NCI-H2196 treated with DMSO at 0.1 percent for 48 hours (cell line): Measurements from ENCODE around the gene SIAH1.
"Not testable (repeated sequence)": the region's sequence is repeated elsewhere in the genome, so short reads cannot be mapped to it uniquely, and the experiment has no call there.

Source experiments
- DNase-seq: peaks from one replicate; lab custom pipeline; 2025; ENCODE audit not compliant: unreplicated experiment; lab: John Stamatoyannopoulos, UW

Gene SIAH1

DNA sequence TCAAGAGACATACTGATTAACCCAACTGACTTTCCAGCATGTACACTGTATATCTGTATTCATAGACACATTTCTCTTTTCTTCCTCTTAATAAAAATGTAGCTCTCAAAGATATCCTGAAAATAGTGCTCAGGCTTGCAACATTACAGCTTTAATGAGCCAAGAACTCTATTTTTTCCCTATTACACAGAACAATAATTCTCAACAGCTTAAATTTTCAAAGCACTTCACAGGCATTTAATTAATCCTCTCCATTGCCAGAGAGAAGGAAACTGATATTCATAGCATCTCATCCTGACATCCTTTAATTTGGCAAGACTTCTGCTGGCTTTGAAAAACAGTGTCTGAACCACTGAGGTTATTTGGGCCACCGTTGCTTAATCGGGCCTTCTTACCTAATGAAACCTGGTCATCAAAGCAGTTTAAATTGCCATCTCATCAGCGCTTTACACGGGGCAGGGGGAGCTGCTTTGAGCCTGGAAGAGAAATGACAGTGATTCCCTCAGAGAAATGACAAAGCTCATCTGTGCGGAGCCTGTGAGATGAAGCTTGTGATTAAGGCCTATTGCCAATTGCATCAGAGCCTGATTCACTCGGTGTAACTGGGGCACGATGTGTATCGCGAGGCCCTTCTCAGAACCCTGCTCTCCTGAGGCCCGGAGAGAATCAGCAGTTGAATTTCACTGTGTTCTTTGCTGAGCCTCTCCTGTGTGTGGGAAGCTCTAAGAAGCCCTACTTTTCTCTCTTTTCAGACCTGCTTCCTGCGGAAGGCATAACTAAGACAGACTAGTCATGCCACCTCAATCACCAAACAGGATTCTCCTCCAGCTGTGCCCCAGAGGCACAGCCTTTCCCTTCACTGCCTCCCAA, 8.5 kb upstream of the SIAH1 start:
- DNase-seq, result no peak

GRCh38 chr16:48392407-48392806, 7.2 kb upstream of the SIAH1 start:
- DNase-seq, result no peak

- no peak for DNase-seq
Observed at GRCh38 chr16:48386559-48387312, 1.5 kb upstream of the SIAH1 start.

DNA sequence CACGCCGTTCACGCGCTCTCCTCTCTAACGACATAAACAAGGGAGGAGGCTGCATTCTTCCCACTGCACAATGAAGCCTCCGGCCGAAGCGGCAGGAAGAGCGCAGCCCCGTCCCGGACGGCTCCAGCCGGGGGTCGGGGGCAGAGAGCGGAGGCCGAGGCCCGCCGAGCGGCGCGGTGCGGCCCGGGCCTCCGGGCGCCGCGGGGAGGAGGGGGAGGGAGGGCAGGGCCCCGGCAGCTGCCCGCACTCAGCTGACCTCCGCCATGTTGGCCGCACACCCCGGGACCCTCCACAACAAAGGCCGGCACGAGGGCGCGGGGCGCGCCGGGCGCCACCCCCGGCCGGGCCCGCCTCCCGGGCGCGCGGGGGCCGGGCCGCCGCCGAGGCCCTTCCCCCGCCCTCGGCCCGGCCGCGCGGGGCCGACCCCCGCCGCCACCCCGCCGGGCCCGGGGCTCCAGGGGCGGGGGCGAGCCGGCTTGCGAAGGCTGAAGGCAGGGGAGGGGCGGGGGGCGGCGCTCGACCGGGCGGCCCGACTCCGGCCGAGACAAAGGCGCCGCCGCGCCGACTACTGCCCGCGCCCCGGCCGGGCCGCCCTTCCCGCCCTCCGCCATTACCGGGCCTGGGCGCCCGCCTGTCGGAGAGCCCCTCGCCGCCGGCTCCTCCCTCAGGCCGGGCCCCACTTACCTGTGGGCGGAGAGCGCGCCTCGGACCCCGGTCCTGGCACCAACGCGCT, 527 bp downstream of the SIAH1 start:
- DNase-seq, result no peak

DNA sequence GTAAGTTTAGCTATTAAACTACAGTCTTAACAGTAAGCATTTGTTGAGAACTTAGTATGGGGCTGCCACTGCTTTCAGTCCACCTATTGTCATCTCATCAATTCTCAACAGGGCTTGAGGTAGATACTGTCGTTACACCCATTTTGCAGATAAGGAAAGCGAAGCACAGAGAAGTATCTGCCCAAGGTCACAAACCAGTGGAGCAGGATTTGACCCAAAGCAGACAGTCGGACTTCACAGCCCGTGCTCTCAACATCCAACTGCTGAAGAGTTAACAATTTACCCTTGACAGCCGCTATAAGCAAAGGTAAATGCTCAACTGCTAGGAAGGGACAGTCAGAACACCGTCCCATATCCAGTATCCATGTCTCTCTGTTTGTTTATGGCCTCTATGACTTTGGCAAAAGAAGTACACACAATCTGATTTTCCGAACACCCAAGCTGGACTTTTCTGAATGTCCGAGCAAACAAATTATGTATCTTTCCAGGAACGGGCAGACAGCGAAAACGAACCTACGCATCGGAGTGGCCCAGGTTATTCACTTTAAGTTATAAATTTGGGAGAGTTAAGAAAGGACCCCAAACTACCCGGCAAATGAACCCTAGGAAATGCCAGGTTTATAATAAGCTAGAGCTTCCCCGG, 1.2 kb downstream of the SIAH1 start:
- no peak for DNase-seq

- DNase-seq, result no peak
Observed at GRCh38 chr16:48383009-48383876, 2.0 kb downstream of the SIAH1 start.

DNA sequence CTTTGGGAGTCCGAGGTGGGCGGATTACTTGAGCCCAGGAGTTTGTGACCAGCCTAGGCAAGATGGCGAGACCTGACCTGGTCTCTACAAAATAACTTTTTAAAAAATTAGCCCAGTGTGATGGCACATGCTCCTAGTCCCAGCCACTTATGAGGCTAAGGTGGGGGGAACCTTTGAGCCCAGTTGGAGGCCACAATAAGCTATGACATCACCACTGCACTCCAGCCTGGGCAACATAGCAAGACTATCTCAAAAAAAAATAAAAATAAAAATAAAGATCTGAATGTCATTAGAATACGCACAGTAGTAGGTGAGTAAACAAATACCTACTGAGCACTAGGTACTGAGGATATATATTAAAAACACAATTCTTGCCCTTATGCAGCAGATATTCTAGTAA, 3.1 kb downstream of the SIAH1 start:
- DNase-seq, result no peak

- no peak for DNase-seq
Observed at GRCh38 chr16:48381201-48381600, 4.0 kb downstream of the SIAH1 start.

- DNase-seq, result no peak
Observed at GRCh38 chr16:48378836-48379235, 6.4 kb downstream of the SIAH1 start.

GRCh38 chr16:48378276-48378675, 6.9 kb downstream of the SIAH1 start:
- DNase-seq, result no peak

- not testable (repeated sequence) for DNase-seq
Observed at GRCh38 chr16:48377301-48377700, 7.9 kb downstream of the SIAH1 start.

- DNase-seq, result no peak
Observed at GRCh38 chr16:48374255-48374654, 11.0 kb downstream of the SIAH1 start.

DNA sequence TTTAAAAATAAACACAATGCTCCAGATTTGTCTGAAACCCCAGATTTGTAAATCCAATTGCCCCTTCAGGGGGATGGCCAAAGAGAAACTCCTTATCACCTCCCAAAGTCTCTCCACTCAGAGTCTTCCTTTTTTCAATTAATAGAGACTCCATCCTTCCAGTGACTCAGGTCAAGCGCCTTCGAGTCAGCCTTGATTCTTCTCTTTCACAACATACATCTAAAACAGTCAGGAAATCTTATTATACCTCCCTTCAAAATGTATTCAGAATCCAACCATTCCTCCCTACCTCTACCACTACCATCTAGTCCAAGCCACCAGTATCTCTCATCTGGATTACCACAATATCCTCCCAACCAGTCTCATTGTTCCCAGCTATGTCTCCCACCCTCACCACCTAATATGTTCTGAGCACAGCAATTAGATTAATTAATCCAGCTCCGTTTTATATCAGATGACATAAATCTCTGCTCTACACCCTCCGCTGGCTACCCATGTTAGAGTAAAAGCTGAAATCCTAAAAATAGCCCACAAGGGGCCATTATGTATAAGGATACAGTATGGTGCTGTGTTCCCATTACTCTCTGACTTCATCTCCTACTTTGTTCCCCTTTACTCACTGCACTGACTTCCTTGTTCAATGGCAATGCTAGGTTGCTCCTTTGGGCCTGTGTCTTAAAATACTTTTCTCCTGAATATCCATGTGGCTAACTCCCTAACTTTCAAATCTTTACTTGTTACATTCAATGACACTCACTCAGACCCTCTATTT, 11.8 kb downstream of the SIAH1 start:
- DNase-seq, result no peak

DNA sequence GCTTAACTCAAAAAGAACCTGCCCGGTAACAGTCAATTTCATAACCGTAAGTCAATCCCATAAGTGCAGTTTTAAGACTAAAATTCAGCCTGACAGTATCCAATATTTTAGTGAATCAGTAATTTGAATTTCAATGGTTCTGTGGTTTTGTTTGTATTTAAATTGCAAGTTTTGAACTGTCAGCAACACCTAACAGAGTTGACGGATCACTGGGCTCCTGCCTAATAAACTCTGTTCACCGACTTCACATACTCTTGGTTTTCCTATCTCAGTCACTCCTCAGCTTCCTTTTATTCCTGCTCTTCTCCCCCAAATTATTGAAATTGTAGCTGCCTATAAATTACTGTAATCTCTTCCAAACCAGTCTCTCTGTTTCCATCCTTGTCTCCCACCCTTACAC, 12.5 kb downstream of the SIAH1 start:
- no peak for DNase-seq

DNA sequence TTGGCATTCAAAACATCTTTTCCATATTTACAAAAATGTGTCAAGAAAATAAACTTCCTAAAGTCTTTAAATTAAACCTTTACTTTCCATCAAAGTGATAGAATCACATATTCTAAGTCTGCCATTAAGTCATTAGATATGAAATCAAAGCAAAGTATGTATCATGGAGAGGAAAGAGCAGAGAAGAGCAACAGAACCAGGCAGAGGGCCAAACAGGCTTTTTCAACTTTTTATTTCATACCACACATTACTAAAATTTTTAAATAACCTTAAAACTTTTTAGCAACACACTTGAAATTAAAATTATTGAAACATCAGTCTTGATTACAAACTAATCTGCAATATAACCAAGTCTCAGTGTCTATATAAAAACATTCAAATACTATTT, 13.8 kb downstream of the SIAH1 start:
- DNase-seq, result no peak

DNA sequence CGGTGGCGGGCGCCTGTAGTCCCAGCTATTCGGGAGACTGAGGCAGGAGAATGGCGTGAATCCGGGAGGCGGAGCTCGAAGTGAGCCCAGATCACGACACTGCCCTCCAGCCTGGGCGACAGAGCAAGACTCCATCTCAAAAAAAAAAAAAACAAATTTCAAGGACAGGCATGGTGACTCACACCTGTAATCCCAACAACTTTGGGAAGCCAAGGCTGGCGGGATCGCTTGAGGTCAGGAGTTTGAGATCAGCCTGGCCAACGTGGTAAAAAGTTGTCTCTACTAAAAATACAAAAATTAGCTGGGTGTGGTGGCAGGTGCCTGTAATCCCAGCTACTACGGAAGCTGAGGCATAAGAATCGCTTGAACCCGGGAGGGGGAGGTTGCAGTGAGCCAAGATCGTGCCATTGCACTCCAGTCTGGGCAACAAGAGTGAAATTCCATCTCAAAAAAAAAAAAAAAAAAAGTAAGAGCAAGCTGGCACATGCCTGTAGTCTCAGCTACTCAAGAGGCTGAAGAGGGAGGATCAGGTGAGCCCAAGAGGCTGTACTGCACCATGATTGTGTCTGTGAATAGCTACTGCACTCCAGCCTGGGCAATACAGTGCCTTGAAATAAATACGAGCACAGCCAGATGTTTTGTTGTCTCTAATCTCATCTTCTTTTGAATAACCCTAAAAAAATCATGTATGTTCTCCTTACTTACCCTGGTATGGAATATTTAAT, 14.4 kb downstream of the SIAH1 start:
- DNase-seq, result not testable (repeated sequence)

GRCh38 chr16:48370229-48370628, 15.0 kb downstream of the SIAH1 start:
- DNase-seq, result no peak

DNA sequence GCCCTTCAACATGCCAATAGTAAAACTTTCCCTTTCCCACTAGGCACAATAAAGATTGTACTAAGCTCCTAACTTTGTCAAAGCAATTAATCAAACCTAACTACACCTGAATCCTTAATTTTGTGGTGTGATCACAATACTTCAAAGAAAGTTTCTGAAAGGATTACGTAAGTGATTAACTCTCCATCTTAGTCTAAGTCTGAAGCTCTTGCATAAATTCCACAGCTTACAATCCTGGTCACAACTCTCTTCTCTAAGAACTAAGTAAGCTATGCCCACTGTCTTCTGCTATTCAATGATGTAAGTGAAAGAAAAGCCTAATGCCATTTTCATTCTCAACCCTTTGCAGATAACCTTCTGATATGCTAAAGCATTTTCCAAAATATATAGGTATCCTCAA, 15.4 kb downstream of the SIAH1 start:
- DNase-seq, result no peak
